ENCODE measurements around the gene SIDT1.

The SIDT1 gene

DNA sequence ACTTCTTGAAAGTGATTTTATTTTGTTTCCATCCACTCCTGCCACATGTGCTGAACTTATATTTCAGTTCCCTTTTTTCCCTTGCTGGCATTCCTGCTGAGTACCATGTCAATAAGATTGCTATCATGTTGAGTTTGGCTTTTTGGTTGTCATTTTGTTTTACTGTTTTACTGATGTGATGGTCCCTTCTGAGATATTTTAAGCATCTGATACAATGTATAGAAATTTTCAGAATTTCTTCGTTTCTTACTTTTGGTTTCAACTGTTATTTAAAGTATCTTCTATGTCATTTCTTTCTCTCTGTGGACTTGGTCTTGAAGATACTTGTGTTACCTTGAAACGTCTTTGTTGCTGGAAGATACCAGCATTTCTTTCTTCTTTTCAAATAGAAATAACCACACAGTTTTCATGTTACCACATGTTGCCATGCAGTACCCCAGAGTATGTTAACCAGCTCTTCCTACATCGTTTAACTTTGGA is 14.1 kb downstream of the SIDT1 start:
- DNase-seq, result no peak

DNA sequence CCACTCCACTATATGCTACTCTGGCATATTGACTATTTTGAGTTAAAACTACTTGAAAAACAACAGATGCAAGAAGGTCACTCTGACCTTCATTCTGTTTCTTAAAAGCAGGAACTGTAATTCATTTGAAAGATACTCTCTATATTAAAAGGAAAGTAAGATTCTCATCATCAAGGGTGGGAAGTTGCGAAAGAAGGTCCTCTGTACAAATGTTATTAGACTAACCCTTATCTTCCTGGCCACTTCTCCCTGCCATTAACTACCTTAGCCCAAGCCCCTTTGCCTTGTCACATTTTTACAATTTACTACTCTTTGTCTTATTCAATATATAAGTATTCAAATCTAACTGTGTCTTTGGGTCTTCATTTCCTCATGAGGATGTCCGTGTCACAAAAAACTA is 16.1 kb downstream of the SIDT1 start:
- no peak for DNase-seq

DNA sequence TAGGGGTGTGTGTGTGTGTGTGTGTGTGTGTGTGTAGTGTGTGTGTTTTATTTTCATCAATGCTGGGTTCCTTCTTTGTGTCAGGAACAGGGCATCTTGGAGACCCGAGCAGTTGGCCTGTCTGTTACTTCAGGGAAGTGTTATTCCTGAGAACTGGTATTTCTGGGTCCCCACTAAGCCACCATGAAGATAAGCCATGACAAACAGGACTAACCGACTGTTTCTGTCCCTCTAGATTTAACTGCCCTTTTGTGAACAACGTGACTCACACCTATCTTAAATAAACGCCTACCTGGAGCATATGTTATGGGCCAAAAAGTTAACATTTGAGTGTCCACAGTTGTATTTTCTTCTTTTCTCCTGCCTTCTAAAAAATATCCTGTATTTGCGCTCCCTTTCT is 19.5 kb downstream of the SIDT1 start:
- no peak for DNase-seq

DNA sequence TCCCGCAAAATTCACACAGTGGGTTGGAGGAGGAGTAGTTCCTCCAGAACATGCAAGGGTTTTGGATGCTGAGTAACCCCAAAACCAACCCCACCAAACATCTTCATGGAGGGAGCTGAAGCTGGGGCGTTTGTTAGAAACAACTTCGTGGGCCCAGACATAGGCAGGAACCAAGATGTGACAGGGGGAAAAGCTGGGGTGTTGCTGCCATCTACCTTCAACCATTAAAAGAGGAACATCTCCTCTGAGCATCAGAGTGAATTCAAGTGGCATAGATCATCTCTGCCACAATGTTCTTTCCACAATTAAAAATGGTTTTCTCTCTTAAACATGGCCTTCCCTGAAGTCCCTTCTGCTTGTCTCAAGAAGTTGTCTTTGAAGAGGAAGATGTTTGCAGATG is 20.5 kb downstream of the SIDT1 start:
- DNase-seq, result no peak

DNA sequence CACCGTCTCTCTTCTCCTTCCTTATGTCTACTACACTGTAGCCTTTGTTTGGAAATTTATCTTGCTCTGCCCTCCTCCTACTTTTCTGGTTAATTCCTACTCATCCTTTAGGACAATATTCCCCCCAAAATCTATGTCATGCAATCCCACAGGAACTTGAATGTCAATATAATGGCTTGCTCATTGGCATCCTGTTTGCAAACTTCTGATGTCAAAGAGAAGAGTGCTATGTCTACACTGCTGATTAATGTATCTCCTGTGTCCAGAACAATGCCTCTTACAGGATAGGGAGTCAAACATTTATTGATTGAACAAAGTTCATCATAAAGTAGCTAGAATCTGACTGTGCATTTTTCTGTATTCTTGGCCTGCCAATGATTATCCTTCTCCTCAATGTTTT is 22.8 kb downstream of the SIDT1 start:
- no peak for DNase-seq

DNA sequence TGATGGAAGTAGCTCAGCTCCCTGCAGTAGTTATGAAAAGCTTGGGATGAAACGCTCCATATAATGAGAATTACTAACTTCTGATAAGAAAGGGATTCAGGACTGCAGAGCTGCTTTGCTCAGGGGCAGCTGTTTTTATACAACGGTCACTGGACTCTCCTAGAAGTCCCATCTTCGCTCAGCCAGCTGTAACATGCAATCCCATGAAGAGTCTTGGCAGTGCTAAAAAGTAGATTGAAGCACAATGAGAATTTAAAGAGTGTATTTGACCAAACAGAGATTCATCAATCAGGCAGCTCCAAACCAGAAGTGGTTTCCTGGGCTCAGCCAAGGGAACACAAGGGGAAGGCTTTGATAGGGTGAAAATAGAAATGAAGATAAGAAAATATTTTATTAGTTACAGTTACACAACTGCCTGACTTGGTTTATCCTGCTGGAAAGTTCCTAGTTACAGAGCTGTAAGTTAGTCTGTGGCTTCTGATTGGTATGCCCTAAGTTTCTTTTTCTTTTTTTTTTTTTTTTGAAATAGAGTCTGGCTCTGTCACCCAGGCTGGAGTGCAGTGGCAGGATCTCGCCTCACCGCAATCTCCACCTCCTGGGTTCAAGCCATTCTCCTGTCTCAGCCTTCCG is 24.1 kb downstream of the SIDT1 start:
- no peak for DNase-seq

DNA sequence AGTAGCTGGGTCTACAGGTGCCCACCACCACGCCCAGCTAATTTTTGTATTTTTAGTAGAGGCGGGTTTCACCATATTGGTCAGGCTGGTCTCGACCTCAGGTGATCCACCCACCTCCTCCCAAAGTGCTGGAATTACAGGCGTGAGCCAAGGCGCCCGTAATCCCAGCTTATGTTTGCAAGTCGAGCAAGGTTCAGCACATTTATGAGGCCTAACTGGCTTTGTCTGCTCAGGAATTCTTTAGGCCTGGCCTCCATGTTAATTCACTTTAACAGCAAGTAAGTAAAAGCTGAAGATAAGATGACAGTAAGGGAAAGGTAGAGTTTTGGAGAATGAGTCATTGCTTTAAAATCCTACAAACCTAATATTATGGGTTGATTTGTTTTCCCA is 24.6 kb downstream of the SIDT1 start:
- DNase-seq, result no peak

DNA sequence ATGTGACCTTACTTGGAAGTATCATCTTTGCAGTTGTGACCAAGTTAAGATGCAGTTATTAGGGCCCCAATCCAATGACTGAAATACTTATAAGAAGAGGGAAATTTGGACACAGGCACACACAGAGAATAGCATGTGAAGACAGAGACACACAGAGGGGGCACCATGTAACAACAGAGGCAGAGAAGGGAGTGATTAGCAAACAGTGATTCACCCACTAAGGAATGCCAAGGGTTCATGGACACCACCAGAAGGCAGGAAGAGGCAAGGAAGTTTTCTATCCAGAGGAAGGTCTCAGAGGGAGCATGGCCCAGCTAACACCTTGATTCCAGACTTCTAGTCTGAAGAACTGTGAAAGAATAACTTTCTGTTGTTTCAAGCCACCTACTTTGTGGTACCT is 25.0 kb downstream of the SIDT1 start:
- DNase-seq, result no peak

DNA sequence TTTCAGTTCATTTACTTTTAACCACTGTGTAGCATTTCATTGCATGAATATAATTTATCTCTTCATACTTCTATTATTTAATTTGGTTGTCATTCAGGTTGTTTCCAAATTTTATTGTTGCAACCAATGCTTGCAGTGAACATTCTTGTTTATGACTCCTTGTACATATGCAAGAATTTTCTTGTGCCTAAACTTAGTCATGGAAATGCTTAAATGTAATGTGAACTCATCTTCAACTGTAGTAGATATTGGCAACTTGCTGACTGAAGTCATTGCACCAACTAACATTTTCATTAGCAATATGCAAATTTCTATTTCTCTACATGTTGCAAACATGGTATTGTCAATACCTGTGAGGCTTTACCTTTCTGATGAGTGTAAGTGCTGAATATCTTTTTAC is 26.7 kb downstream of the SIDT1 start:
- no peak for DNase-seq

DNA sequence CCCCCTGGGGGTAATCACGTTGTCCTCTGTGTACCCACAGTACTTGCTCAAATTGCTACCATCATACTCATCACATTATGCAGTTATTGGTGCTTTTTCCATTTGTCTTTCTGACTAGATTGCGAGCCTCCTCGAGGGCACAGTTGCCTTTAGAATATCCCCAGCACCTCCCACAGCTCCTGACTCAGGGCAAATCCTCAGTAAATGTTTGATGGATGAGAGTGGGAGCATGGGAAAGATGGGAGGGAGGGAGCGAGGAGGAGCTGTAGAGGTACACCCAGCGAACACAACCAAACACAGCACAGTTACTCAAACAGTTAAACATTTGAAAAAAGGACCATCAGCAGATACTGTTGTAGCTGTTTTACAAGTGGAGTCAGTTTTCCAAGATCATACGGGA is 27.9 kb downstream of the SIDT1 start:
- DNase-seq, result no peak

DNA sequence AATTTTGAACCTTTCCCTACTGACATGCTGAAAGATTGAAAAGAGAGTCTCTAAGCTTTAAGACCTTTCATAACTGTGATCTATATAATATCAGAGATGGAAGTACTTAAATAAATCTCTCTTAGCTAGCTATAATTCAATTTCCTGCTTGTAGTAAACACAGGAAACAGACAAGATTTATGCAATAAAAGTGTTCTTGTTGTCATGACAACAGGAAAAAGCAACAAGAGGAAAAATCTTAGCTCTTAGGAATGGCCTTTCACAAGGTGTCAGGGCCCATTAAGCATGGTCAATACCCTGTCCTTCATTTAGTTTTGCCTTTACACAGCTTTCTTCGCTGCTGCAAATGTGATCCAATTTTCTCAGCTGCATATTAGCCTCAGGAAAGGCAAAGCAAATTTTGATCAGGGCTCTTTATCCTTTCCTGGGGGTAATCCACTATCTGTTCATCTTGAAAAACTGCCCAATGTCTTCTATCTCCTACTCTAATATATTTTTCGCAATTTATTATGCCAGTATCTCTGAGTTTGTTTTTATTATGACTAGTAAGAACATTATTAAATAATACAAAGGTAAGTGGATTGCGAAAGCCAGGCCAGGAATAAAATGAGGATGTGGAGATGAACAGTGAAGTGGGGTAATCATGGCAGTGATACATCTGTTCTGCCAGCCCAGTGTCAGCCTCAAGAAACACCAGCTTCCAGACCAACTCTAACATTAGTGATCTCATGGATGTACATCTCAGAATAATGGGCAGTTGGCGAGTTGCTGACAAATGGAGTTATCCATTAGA is 28.7 kb downstream of the SIDT1 start:
- DNase-seq, result no peak

DNA sequence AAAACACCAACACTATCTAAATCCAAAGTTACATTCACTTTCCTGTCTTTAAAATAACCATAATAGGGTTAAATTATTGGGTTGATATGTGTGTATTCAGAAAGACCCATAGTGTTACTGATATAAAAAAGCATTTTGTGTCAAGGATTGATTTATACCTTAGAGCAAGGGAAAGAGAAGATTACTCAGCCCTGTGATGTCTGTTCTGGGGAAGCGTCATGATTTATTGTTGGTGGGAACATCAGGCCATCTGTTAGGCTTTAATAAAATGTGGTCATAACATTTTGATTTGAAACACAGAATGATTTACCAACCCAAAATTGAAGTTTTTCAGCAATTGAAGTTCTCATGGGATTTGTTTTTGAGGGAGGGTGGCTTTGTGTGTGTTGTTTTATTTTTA is 33.2 kb downstream of the SIDT1 start:
- no peak for DNase-seq

DNA sequence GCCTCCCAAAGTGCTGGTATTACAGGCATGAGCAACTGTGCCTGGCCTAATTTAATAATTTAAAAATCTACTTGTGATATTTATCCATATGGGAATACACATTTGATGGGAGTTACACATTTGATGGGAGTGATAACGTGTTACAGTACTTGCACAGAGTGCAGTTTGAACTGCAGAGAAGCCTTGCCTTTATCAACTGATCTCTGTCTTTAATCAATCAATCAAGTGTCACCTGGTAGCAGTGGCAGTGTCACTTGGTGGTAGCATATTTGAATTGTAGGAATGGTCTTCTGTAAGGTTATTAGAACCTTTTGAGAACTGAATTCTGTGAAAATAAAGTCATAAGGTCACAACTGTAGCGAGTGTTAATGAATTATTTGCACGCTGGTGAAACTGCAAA is 37.8 kb downstream of the SIDT1 start:
- DNase-seq, result no peak

DNA sequence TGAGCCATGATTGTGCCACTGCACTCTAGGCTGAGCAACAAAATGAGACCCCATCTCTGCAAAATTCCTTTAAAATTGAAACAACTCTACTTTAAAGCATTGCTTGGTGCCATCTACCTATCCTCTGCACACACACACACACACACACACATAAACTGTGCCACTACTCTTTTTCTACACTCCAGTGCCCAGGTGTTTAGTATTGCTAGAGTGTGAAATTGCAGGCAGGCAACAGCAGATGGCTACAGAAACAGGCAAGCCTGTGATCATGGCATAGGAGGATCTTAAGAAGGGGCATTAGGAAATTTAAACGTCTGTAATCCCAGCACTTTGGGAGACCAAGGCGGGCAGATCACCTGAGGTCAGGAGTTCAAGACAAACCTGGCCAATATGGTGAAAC is 39.0 kb downstream of the SIDT1 start:
- DNase-seq, result no peak

DNA sequence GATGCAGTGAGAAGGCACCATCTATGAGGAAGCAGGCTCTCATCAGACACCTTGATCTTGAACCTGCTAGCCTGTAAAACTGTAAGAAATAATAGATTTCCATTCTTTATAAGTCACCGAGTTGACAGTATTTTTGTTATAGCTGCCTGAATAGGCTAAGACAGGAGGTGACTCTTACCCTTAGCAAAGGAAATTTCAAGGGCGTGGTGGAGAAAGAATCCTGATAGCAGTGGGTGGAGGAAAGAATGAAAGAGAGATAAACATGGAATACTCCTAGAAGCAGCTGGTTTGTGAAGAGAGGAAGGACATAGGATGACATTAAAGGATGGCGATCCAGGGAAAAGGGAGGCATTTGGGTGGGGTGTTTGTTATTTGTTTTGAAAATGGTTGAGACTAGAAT is 41.4 kb downstream of the SIDT1 start:
- DNase-seq, result no peak

DNA sequence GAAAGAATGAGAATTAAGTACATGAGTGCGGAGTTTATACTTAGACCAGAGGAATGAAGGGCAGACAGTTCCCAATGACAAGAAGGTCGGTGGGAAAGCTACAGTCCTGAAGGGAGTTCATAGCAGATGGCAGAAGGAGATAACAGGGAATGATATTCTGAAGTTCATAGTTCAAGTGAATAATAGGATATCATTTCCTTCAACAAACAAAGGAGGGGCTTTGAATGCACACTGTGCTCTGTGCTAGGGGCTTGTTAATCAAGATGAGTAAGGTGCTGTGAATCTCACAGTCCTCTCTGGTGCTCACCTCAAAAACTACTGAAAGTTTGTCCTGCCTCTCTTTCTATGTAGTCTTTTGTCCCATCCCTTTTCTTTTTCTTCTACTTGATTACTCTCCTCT is 41.9 kb downstream of the SIDT1 start:
- DNase-seq, result no peak

DNA sequence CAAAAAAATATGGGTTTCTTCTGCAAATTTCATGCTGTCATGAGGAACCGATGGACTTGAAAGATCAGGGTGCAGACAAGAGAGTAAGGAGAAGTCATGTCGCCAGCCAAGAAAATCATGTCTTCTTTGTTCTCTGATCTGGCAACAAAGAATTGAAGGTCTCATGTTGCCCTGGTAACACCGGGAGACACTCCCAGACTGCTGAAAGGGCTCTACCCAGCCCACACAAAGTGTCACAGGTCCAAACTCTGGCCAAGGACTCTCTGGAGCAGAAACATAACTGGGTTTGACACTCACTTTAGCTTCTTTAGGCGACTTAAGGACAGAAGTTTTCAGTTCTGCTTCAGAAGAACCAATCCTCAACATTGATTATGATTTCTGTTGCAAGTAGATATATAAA is 42.9 kb downstream of the SIDT1 start:
- no peak for DNase-seq

DNA sequence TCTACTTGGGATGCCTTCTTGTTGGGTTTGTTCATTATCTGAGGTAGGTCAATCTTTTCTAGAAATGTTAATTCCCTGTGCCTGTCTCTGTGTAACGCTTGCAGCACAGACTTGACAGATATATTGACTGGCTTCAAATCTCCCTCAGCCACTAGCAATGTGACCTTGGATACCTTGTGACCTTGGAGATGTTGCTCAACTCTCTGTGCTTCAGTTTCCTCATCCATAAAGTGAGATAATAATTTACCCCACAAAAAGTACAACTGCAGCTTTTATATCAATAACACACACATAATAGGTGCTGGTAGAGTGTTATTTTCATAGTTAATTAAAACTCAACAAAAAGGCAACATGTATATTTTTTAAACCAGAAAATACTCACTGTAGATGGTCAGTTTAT is 52.9 kb downstream of the SIDT1 start:
- DNase-seq, result no peak

DNA sequence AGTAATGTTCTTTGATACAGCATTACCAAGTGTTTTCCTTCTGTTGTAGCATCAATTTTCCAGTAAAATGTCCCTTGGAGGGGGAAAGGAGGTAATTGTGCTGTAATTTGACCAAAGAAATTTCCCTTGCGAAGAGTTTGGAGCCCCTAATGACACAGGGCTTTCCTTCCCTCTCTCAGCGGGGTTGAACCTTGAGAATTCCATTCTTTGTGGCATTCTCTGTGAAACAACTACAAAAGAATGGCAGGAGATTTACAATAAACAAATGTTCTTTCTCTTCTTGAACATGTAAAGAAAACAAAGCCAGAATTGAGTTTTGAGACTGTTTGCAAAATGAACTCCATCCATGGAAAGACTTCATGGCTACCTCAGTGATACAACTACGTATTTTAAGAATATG is 53.4 kb downstream of the SIDT1 start:
- no peak for DNase-seq

DNA sequence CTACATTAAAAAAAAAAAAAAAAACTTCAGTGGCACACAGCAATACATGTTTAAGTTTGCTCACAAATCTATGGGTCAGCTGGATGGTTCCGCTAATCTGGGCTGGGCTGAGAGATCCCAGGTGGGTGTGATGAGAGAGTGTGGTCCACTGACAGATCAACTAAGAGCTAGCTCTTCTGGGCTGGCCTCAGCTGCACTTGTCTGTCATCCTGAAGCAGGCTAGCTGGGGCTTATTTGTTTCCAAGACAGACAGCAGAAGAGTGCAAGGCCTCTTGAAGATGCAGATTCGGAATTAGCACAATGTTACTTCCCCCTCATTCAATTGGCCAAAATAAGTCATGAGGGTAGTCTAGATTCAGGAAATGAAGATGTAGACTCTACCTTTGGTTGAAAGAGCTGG is 56.5 kb downstream of the SIDT1 start:
- DNase-seq, result no peak

DNA sequence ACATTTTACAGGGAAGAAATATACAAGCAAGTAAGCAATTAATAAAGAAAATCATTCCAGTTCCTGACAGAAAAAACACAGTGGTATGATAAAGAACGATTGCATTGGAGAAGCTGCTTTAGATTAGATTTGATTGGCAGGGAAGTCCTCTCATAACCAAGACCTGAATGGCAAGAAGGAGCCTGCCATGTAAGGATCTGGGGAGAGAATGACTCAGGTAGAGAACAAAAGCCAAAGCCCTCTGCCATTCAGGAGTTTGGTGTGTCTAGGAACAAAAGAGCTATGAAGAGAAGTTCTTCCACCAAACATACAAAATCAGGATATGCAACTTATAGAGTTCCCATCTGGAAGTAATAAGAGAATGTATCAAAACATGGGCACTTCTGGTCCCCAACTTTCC is 57.6 kb downstream of the SIDT1 start:
- DNase-seq, result no peak

DNA sequence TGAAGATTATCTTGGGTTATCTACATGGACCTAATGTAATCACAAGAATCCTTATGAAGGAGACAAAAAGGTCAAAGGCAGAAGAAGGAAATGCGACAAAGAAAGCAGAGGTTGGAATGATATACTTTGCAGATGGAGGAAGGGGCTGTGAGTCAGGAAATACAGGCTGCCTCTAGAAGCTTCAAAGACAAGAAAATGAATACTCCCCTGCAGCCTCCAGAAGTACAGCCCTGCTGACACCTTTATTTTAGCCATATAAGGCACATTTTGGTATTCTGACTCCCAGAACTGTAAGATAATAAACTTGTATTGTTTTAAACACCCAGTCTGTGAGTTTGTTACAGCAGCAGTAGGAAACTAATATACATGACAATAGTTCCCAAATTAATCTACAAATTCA is 58.6 kb downstream of the SIDT1 start:
- no peak for DNase-seq

DNA sequence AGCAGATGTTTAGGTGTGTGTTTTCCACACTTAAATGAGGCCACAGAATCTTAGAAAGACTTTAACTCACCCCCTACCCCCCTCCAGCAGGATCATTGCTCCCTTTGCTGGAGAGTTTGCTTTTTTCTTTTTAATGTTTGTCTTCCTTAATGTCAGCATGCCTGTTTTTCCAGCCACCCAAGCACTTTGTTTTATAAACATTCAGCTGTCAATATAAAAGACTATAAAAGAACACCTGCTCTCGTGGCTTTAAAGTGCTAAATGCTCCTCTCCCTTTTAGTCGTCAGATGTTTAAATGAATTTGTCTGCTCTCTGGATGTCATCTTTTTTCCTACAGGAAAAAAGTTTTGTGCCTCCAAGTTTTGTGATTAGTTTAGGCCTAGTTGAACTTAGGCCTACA is 61.7 kb downstream of the SIDT1 start:
- no peak for DNase-seq

DNA sequence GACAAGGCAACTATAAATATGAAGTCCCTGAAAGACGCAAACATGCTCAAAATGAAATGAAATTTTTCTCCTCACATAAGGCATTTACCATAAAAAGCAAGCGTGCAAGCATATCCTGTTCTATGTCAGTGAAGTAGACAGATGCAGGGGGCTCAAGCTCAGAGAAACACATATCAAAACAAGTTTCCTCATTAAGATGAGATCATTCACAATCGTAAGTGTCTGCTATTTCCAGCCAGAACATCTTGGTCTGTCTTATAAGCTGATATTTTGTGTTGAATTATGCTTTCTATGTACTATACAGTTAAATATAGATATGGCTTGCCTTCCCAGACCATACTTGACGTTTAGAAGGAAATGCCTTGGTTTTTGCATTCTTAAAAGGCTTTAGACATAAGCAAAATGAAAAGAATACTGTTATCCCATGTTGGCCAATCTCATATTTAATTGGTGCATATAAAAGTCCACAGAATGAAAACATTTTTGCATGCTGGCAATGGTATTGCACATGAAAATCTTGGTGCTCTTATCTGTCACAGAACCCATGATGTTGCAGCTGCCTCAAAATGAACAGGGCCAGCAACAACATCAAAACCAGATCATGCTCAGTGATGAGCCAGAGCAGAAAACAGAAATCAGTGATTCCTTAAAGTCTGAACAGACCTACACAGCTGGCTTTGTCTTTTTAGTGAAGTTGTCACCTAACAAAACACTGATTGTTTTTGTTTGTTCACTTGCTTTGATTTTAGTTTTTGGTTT is 65.4 kb downstream of the SIDT1 start:
- DNase-seq, result no peak
